IMR-90 (cell line): ENCODE results near the gene SH3GL2. TPM values are rescaled to one million over a fixed set of nuclear protein-coding genes. Genes with fewer than 3 reads are reported as not detected.

Source experiments
- ATAC-seq: fragments of 200-7000 bp; cut with Tn5 transposase; 2 replicates; pipeline ENCODE4 v1.9.1; 2020; ENCODE audit warnings: low read depth, mild to moderate bottlenecking, moderate library complexity
- BruUV-seq: library from RNA; stranded (reverse); fragments of 400-500 nt; replicated peaks from 2 replicates; lab custom pipeline; 2021; lab: Mats Ljungman, UMichigan
- CTCF ChIA-PET: fragments of 300-600 bp; formaldehyde crosslinking; extraction: SDS; loops from one replicate; lab custom pipeline; 2021; ENCODE audit warnings: antibody characterized with exemption; lab: Yijun Ruan, JAX
- POLR2A ChIA-PET: fragments of 300-600 bp; sonication (Branson Sonifier 250); formaldehyde crosslinking; loops from one replicate; lab custom pipeline; 2022; ENCODE audit warnings: antibody characterized with exemption; ENCODE audit not compliant: unreplicated experiment; lab: Charles Lee
- DNase-seq: peaks from one replicate; pipeline ENCODE4 v3.0.0; 2013
- H2AFZ ChIP-seq: replicated peaks from 2 replicates; pipeline ENCODE3; 2013; ENCODE audit warnings: low read length, mild to moderate bottlenecking; ENCODE audit not compliant: poor library complexity
- H2AK5ac ChIP-seq: 2 replicates; pipeline ENCODE4 v1.6.1; 2013; ENCODE audit warnings: low read depth, low read length, inconsistent platforms
- H2AK9ac ChIP-seq: replicated peaks from 2 replicates; pipeline ENCODE3; 2013; ENCODE audit warnings: mild to moderate bottlenecking, low read depth, low read length, moderate library complexity; ENCODE audit not compliant: poor library complexity
- H2BK120ac ChIP-seq: 2 replicates; pipeline ENCODE4 v1.6.1; 2013; ENCODE audit warnings: low read depth, low read length, inconsistent platforms
- H2BK15ac ChIP-seq: 3 replicates; pipeline ENCODE4 v1.6.1; 2013; ENCODE audit warnings: low read depth, low read length, inconsistent platforms
- H2BK20ac ChIP-seq: 2 replicates; pipeline ENCODE4 v1.6.1; 2013; ENCODE audit warnings: low read depth, mild to moderate bottlenecking, inconsistent platforms, low read length, moderate library complexity
- H2BK5ac ChIP-seq: 2 replicates; pipeline ENCODE4 v1.6.1; 2013; ENCODE audit warnings: mild to moderate bottlenecking, low read depth, low read length, inconsistent platforms; ENCODE audit not compliant: poor library complexity, severe bottlenecking
- H3K14ac ChIP-seq: replicated peaks from 2 replicates; pipeline ENCODE4 v1.6.1; 2013; ENCODE audit warnings: low read depth, low read length, inconsistent platforms
- H3K18ac ChIP-seq: 2 replicates; pipeline ENCODE4 v1.6.1; 2013; ENCODE audit warnings: low read depth, low read length, control low read depth
- H3K23ac ChIP-seq: 2 replicates; pipeline ENCODE4 v1.6.1; 2013; ENCODE audit warnings: low read depth, low read length, inconsistent platforms
- H3K27ac ChIP-seq: 2 replicates; pipeline ENCODE4 v1.5.1; 2013; ENCODE audit warnings: mild to moderate bottlenecking, control low read depth, low read length; ENCODE audit not compliant: insufficient read depth
- H3K27me3 ChIP-seq: 2 replicates; pipeline ENCODE4 v1.6.1; 2013; ENCODE audit warnings: low read length; ENCODE audit not compliant: control insufficient read depth, insufficient read depth
- H3K36me3 ChIP-seq: 2 replicates; pipeline ENCODE4 v1.6.1; 2013; ENCODE audit warnings: low read length, mixed read lengths; ENCODE audit not compliant: control insufficient read depth, insufficient read depth
- H3K4ac ChIP-seq: 2 replicates; pipeline ENCODE4 v1.6.1; 2013; ENCODE audit warnings: low read depth, low read length, inconsistent platforms
- H3K4me1 ChIP-seq: 2 replicates; pipeline ENCODE4 v1.6.1; 2013; ENCODE audit warnings: low read length, mixed read lengths; ENCODE audit not compliant: control insufficient read depth, insufficient read depth
- H3K4me2 ChIP-seq: 2 replicates; pipeline ENCODE4 v1.6.1; 2013; ENCODE audit warnings: low read depth, mild to moderate bottlenecking, control low read depth, low read length, moderate library complexity
- H3K4me3 ChIP-seq: 2 replicates; pipeline ENCODE4 v1.5.1; 2013; ENCODE audit warnings: low read depth, mild to moderate bottlenecking, control low read depth, low read length, moderate library complexity; ENCODE audit not compliant: insufficient read depth
- H3K56ac ChIP-seq: 2 replicates; pipeline ENCODE4 v1.6.1; 2013; ENCODE audit warnings: low read length, inconsistent platforms; ENCODE audit not compliant: insufficient read depth; ENCODE audit errors: extremely low read depth
- H3K79me1 ChIP-seq, 2 experiments: 2 replicates each; pipeline ENCODE4 v1.6.1; 2013; ENCODE audit warnings: low read length in 2 of 2, inconsistent platforms in 1 of 2, low read depth in 1 of 2
- H3K9ac ChIP-seq: 2 replicates; pipeline ENCODE4 v1.6.1; 2013; ENCODE audit warnings: low read depth, low read length, control low read depth
- H3K9me1 ChIP-seq: 2 replicates; pipeline ENCODE4 v1.6.1; 2013; ENCODE audit warnings: low read length, inconsistent platforms; ENCODE audit not compliant: insufficient read depth
- H3K9me3 ChIP-seq: 2 replicates; pipeline ENCODE4 v1.6.1; 2013; ENCODE audit warnings: low read length; ENCODE audit not compliant: control insufficient read depth, insufficient read depth
- H4K20me1 ChIP-seq: 2 replicates; pipeline ENCODE4 v1.6.1; 2013; ENCODE audit warnings: low read length, inconsistent platforms; ENCODE audit not compliant: insufficient read depth
- H4K5ac ChIP-seq: 2 replicates; pipeline ENCODE4 v1.6.1; 2013; ENCODE audit warnings: mild to moderate bottlenecking, low read depth, low read length, control low read depth
- H4K8ac ChIP-seq, 2 experiments: 2 replicates each; pipeline ENCODE4 v1.6.1; 2013; ENCODE audit warnings: low read depth in 2 of 2, low read length in 2 of 2, control low read depth in 1 of 2, inconsistent platforms in 1 of 2
- H4K91ac ChIP-seq: 2 replicates; pipeline ENCODE4 v1.6.1; 2013; ENCODE audit warnings: low read depth, low read length, inconsistent platforms; ENCODE audit not compliant: insufficient read depth
- BHLHE40 ChIP-seq: fragments of 150-350 bp; IDR thresholded peaks from 2 replicates; pipeline ENCODE4 v1.6.1; 2016; ENCODE audit warnings: mild to moderate bottlenecking, low read depth, low read length
- CHD1 ChIP-seq: IDR thresholded peaks from 2 replicates; pipeline ENCODE4 v1.6.1; 2012; ENCODE audit warnings: low read depth, low read length, improper control_type of control experiment
- FOS ChIP-seq: fragments of 150-350 bp; IDR thresholded peaks from 2 replicates; pipeline ENCODE4 v1.6.1; 2016; ENCODE audit warnings: low read depth, low read length
- MAZ ChIP-seq: IDR thresholded peaks from 2 replicates; pipeline ENCODE4 v1.6.1; 2012; ENCODE audit warnings: low read depth, mild to moderate bottlenecking, low read length, improper control_type of control experiment, moderate library complexity, borderline replicate concordance
- MXI1 ChIP-seq: IDR thresholded peaks from 2 replicates; pipeline ENCODE4 v1.6.1; 2012; ENCODE audit warnings: low read depth, mild to moderate bottlenecking, low read length, moderate library complexity, borderline replicate concordance
- SMC3 ChIP-seq: fragments of 150-350 bp; IDR thresholded peaks from 2 replicates; pipeline ENCODE4 v1.6.1; 2016; ENCODE audit warnings: low read depth, mild to moderate bottlenecking, antibody characterized with exemption, low read length, moderate library complexity
- WGBS, 2 experiments: methylation state at CpG; one replicate each; pipeline versions ENCODE4 v1.1.5 to v1.1.7; 2013; ENCODE audit warnings: missing lambda C conversion rate in 2 of 2; ENCODE audit not compliant: insufficient read length in 1 of 2; ENCODE audit errors: extremely low coverage in 2 of 2; 5-methylcytosine and 5-hydroxymethylcytosine counted together
- dilution Hi-C: fragments of 300-500 bp; cut with HindIII; formaldehyde crosslinking; loops from one replicate; pipeline ENCODE4 v1.14.3; 2018; ENCODE audit warnings: low sequenced_read_pairs; ENCODE audit not compliant: unreplicated experiment
- in situ Hi-C: fragments of 300-500 bp; cut with MboI; formaldehyde crosslinking; loops from 3 replicates; pipeline ENCODE4 v1.14.3; 2019; ENCODE audit warnings: low sequenced_read_pairs, inconsistent platforms, mixed read lengths
- intact Hi-C: fragments of 100-400 bp; cut with micrococcal nuclease; formaldehyde crosslinking; loops from 2 replicates; pipeline ENCODE4 v1.10.0; 2022
- polyA plus RNA-seq, 3 experiments: library from polyadenylated mRNA; depleted of rRNA; stranded (reverse); fragments of >200 nt; gene quantifications; 2 replicates each; pipeline ENCODE4 v1.2.3, GENCODE V29; 2012; ENCODE audit warnings: low replicate concordance in 1 of 3
- total RNA-seq: library from RNA; depleted of rRNA; stranded (reverse); fragments of >200 nt; gene quantifications from 2 replicates; pipeline ENCODE4 v1.2.3, GENCODE V29; 2012
- TF ChIP-seq, protein P1 (sequence below): fragments of 150-350 bp; IDR thresholded peaks from 2 replicates; pipeline ENCODE4 v1.6.1; 2017; ENCODE audit warnings: mild to moderate bottlenecking, antibody characterized with exemption, low read length, low read depth

The SH3GL2 gene
- total and polyA plus RNA-seq, 2 of the 4 experiments (the other 2 are of a cell fraction) = under 0.01 to 0.05 TPM

DNA sequence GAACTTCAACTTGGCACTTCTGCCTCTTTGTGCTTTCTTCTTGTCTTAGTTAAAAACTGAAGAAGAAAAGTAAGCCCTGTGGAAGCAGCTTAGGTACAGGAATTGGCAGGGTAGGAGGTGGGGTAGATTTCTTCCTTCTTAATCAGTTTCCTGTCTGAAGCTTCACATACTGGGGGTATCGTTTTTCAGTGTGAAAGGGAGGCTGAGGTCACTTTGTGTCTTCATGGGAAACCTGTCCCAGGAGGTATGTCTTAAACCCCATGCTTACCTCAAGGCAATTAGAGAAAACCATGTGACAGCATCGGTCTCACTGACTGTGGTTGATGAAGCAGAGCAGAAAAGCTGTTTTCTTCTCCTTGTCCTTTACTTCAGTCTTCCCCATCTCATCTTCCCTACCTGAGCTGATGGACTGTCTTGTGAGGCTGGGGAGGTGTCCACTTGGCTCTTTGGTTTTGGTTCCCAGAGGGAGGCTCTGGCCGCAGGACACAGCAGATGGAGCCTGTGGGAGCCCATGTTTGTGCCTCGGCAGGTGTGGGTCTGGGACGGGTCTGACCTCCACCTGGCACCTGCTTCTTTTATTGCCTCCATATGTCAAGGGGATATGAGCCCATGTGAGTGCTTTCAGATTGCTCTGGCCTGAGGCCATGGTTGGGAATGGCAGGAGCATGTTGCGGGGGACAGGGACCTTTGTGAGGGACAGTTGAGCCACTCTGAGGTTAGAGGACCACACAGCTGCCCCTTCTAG is 47.0 kb downstream of the SH3GL2 start:
- Histone ChIP-seq H2BK120ac (peak overlapping the region; percentile 42; the same call in 1 of the 2 replicates), H3K4me1 (peaks cover 2% of the 10 kb centered on the region; the same call in 1 of the 2 replicates), H3K36me3 (no peaks in the 10 kb centered on the region), H3K18ac (no peak overlapping the region), H3K4ac (no peak overlapping the region), H3K79me1 (no peaks in the 10 kb centered on the region), H3K4me2 (no peak overlapping the region), H3K9me1 (no peaks in the 10 kb centered on the region; the same call in 1 of the 2 replicates), H3K27ac (no peak overlapping the region), H4K91ac (no peak overlapping the region), H3K23ac (no peak overlapping the region), H2BK5ac (no peak overlapping the region), H2AK9ac (no peak overlapping the region), H3K4me3 (no peak overlapping the region), H3K27me3 (peaks cover 2% of the 10 kb centered on the region; the same call in 1 of the 2 replicates), H2AFZ (peak overlapping the region; percentile 12), H3K9ac (no peak overlapping the region), H3K56ac (no peak overlapping the region), H4K20me1 (no peaks in the 10 kb centered on the region), H4K5ac (no peak overlapping the region), H2AK5ac (no peak overlapping the region), H2BK20ac (peak overlapping the region; percentile 8; the same call in 1 of the 2 replicates), H2BK15ac (no peak overlapping the region), H3K9me3 (no peaks in the 10 kb centered on the region), H4K8ac (no peak overlapping the region), H3K14ac (no peak overlapping the region)
- peak; percentile 38 for DNase-seq
- ChIA-PET CTCF (no interaction called here), POLR2A (no interaction called here)
- BruUV-seq = no TSS peak
- no peak for ATAC-seq
- intact Hi-C loops = no loop called here
- WGBS, 2 experiments = 60% methylated on average over 1 of the region's 6 CpGs; no CpG with 5 or more reads in 1 of the 2 experiments
- in situ Hi-C loops = no loop called here
- dilution Hi-C loops = no loop called here
- TF ChIP-seq CHD1 = no peak
- TF ChIP-seq MXI1 = no peak
- TF ChIP-seq BHLHE40 = no peak
- no peak for TF ChIP-seq MAZ
- TF ChIP-seq, protein P1, sequence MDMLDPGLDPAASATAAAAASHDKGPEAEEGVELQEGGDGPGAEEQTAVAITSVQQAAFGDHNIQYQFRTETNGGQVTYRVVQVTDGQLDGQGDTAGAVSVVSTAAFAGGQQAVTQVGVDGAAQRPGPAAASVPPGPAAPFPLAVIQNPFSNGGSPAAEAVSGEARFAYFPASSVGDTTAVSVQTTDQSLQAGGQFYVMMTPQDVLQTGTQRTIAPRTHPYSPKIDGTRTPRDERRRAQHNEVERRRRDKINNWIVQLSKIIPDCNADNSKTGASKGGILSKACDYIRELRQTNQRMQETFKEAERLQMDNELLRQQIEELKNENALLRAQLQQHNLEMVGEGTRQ = no peak
- no peak for TF ChIP-seq SMC3
- TF ChIP-seq FOS = no peak
